GM21619 (cell line): ENCODE measurements around the gene KRTAP4-1.
"Not testable (repeated sequence)": the region's sequence is repeated elsewhere in the genome, so short reads cannot be mapped to it uniquely, and the experiment has no call there.

Source experiments
- ATAC-seq: cut with Tn5 transposase; IDR thresholded peaks from one replicate; pipeline ENCODE4 v1.9.1; 2021; ENCODE audit not compliant: unreplicated experiment

Gene KRTAP4-1

GRCh38 chr17:41184480-41184961, at the start of gene KRTAP4-1:
TSS of gene KRTAP4-1 (minus strand) at chr17:41184911. CDS start at chr17:41184854, 57 bp downstream.
- ATAC-seq: no peak

- ATAC-seq: not testable (repeated sequence)
Observed at GRCh38 chr17:41232399-41233105, 47.8 kb upstream of the KRTAP4-1 start, which contains the start of gene KRTAP9-3. TSS of gene KRTAP9-3 (plus strand) at chr17:41232449. CDS start at chr17:41232502, 53 bp downstream.

DNA sequence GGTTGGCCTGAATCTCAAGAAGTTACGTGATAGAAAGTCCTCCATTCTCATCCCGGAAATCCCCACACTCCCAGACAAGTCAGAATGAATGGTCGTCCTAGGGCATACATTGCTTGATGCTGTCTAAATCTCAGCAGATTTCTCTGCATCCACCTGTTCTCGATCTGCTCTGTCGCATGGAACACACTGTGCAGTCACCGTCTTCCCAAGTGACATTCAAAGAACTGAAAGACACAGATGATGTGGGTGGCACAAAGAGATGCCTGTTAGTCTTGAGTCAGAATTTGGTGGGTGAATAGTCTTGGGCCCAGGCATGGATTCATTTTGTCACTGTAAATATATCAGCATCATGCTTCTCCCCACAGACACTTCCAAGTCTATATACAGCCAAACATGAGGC, 47.0 kb upstream of the KRTAP4-1 start:
- no peak for ATAC-seq

DNA sequence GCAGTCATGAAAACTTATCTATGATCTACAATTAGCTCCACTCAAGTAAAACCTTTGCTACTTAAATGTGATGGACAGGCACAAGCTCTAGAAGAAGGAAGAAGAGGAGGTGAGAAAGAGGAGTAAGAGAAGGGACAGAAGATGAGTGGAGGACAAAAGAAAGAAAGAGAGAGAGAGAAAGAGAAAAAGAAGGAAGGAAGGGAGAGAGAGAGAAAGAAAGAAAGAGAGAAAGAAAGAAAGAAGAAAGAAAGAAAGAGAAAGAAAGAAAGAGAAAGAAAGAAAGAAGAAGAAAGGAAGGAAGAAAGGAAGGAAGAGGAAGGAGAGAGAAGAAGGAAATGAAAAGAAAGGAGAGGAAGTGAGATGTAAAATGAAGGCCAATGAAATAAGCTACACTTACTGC, 45.4 kb upstream of the KRTAP4-1 start:
- ATAC-seq: no peak

- ATAC-seq: not testable (repeated sequence)
Observed at GRCh38 chr17:41226598-41227095, 41.9 kb upstream of the KRTAP4-1 start, which contains the start of gene KRTAP9-2. TSS of gene KRTAP9-2 (plus strand) at chr17:41226648. CDS start at chr17:41226655, 7 bp downstream.

DNA sequence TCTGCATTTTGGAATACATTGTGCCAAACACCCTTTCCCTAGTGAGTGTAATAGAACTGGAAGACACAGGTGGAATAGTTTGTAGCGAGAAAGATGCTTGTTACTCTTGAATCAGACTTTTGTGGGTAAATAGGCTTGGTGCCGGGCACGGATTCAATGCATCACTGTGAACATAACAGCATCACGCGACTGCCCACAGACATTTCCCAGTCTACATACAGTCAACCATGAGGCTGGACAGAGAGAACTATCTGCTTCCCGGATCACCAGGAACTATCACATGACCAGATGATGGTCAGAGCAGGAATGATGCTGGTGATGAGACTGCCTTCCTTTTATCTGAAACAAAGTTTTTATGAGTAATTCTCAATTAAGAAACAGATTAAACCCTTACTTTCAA, 41.3 kb upstream of the KRTAP4-1 start:
- no peak for ATAC-seq

DNA sequence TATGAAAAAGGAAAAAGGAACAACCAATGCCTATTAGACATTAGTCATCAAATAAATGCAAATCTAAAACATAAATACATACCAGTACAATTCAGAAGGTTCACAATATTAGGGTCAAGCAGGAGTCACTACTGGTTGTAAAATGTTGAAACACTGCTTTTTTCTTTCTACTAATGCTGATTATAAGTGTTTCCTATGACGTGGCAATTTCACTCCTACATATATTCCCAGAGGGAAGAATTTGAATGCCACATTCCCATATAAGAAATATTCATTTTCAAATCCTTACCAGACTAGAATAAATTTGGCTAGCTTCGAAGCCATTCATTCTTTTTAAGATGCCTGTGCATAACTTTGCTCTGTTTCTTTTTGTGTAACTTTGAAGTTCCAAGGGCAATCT, 39.1 kb upstream of the KRTAP4-1 start:
- ATAC-seq: no peak

DNA sequence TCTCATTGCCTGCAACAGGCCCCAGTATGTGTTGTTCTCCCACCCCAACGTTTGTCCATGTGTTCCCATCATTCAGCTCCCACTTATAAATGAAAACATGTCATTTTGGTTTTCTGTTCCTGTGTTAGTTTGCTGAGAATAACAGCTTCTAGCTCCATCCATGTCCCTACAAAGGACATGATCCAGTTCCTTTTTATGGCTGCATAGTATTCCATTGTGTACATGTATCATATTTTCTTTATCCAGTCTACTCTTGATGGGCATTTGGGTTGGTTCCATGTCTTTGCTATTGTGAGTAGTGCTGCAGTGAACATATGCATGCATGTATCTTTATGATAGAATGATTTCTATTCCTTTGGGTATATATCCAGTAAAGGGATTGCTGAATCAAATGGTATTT, 31.0 kb upstream of the KRTAP4-1 start:
- no peak for ATAC-seq

GRCh38 chr17:41212524-41213169, 27.9 kb upstream of the KRTAP4-1 start:
- ATAC-seq: no peak

GRCh38 chr17:41211845-41212466, 27.2 kb upstream of the KRTAP4-1 start:
- no peak for ATAC-seq

DNA sequence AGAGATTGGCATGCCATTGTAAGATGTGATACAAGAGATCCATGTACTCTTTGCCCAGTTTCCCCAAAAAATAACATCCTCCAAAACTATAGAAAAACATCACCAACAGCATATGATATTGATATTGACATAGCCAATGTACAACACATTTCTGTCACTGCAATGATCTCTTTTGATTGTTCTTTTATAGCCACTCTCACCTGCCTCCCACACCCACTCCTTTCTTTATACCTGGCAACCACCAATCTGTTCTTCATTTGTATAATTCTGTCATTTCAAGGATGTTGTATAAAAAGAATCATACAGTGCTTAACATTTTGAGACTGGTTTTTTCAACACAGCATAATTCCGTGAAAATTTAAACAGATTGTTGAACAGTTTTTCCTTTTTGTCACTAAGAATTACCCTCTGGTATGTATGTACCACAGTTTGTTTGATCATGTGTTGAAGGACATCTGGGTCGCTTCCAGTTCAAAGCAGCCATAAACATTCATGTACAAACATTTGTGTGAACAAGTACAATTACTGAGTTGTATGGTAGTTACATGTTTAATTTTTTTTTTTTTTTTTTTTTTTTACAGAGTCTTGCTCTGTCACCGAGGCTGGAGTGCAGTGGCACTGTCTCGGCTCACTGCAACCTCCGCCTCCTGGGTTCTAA, 14.8 kb upstream of the KRTAP4-1 start:
- ATAC-seq: no peak

- no peak for ATAC-seq
Observed at GRCh38 chr17:41196068-41196467, 11.4 kb upstream of the KRTAP4-1 start.

DNA sequence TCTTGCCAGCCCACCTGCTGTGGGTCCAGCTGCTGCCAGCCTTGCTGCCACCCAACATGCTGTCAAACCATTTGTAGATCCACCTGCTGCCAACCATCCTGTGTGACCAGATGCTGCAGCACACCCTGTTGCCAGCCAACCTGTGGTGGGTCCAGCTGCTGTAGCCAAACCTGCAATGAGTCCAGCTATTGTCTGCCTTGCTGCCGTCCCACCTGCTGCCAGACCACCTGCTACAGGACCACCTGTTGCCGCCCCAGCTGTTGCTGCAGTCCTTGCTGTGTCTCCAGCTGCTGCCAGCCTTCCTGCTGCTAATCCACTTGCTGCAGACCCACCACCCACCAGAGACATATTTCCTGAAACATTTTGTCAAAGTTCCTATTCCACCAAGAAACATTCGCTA, 5.6 kb upstream of the KRTAP4-1 start:
- no peak for ATAC-seq

- not testable (repeated sequence) for ATAC-seq
Observed at GRCh38 chr17:41189837-41190318, 5.2 kb upstream of the KRTAP4-1 start, which contains the start of gene KRTAP9-1. TSS of gene KRTAP9-1 (plus strand) at chr17:41189887. CDS start at chr17:41189887, 0 bp downstream.

GRCh38 chr17:41186872-41187271, 2.2 kb upstream of the KRTAP4-1 start:
- no peak for ATAC-seq

DNA sequence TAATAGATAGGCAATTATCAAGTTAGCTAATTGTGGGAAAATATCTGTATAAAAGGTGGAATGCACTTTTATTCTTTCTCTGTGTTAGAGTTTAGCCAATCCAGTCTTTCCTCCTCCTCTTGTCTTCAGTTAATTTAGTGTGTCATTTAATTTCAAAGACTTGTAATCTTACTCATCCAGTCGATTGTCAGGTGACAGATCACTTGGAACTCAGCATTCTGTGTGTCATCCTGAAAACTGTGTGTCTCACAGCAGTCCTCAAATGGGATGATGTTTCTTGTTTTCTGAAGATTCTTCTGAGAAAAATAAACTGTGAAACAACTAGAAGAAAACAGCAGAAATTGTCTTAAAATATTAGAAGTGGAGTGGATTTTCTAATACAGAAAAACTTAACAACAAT, 290 bp upstream of the KRTAP4-1 start:
- no peak for ATAC-seq

DNA sequence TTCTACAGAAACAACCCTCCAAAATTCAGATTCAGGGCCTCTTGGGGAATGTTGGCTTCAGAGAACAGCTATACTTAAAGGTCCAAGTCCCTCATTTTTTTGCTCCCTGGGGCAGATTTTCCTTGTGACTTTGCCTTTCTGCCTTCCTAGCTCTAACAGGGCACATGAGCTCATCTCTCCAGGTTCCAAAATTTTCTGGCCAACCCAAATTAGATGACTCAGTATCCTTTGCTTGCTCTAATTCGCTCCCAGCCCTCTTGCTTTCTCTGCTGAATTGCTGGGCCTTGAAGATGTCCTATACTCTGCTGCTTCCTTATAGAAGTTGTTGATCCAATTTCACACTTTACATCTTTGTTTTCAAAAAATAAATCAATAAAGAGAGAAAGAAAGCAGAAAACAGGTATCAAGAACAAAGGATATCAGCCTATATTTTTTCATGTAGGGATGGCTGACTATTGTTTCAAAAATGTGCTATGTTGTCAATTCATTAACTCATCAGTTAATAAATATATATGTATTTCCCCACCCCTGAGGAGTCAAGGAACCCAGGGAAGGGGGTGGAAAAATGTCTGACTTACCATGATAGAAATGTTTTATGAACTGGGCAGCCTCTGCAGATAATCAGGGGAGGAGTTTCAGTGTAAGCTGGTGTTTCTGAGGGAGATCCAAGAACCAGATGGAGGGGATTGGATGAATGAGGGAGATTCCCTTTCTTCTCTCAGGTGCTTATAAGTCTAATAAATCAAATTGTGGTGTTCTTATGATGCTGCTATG, 5.7 kb downstream of the KRTAP4-1 start:
- ATAC-seq: no peak

DNA sequence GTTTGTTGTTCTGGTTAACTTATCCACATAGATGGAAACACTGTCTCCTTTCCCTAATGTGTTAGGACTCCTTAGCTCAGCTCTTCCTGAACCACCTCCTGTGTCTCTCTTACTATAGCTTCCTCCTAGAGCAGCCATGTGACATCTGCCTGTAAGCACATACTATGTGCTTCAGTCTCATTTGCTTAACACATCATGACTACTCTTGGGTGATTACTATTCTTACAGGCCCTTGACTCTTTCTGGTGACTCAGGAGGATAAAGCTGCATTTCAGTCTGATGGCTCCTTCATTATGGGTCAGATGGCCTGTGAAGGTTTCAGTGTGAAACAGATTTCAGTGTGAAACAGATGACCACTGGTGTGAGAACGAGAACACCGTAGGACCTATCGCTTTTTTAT, 6.4 kb downstream of the KRTAP4-1 start:
- ATAC-seq: no peak

- ATAC-seq: no peak
Observed at GRCh38 chr17:41177727-41178271, 6.9 kb downstream of the KRTAP4-1 start, which contains the start of gene KRTAP4-2. TSS of gene KRTAP4-2 (minus strand) at chr17:41178221. CDS start at chr17:41178164, 57 bp downstream.
